GOT3 (cell line): ENCODE measurements around the gene ARHGAP28.
"Not testable (repeated sequence)": the region's sequence is repeated elsewhere in the genome, so short reads cannot be mapped to it uniquely, and the experiment has no call there.

Experiments
- DNase-seq: peaks from one replicate; lab custom pipeline; 2025; ENCODE audit warnings: mixed read lengths; lab: John Stamatoyannopoulos, UW

Gene ARHGAP28

GRCh38 chr18:6816154-6816553, 86.6 kb downstream of the ARHGAP28 start:
- DNase-seq = no peak

- no peak for DNase-seq
These were observed 89.8 kb downstream of the ARHGAP28 start for GRCh38 chr18:6819332-6819731.

GRCh38 chr18:6820314-6820713, 90.8 kb downstream of the ARHGAP28 start:
- DNase-seq = no peak

GRCh38 chr18:6821356-6821755, 91.8 kb downstream of the ARHGAP28 start:
- DNase-seq = no peak

- DNase-seq = not testable (repeated sequence)
These were observed 97.6 kb downstream of the ARHGAP28 start for GRCh38 chr18:6827161-6827560.

GRCh38 chr18:6827566-6827965, 98.0 kb downstream of the ARHGAP28 start:
- DNase-seq = not testable (repeated sequence)

GRCh38 chr18:6830916-6831315, 101.4 kb downstream of the ARHGAP28 start:
- DNase-seq = no peak

GRCh38 chr18:6835345-6835744, 105.8 kb downstream of the ARHGAP28 start:
- no peak for DNase-seq

- no peak for DNase-seq
These were observed 106.8 kb downstream of the ARHGAP28 start for GRCh38 chr18:6836331-6836730.

GRCh38 chr18:6837904-6838303, 108.4 kb downstream of the ARHGAP28 start:
- DNase-seq = no peak

GRCh38 chr18:6842081-6842480, 112.6 kb downstream of the ARHGAP28 start:
- no peak for DNase-seq

- no peak for DNase-seq
These were observed 113.8 kb downstream of the ARHGAP28 start for GRCh38 chr18:6843308-6843707.

- DNase-seq = not testable (repeated sequence)
These were observed 116.0 kb downstream of the ARHGAP28 start for GRCh38 chr18:6845521-6845920.

GRCh38 chr18:6850396-6850795, 120.9 kb downstream of the ARHGAP28 start:
- no peak for DNase-seq

GRCh38 chr18:6851480-6851879, 122.0 kb downstream of the ARHGAP28 start:
- DNase-seq = no peak

- no peak for DNase-seq
These were observed 125.3 kb downstream of the ARHGAP28 start for GRCh38 chr18:6854811-6855210.

GRCh38 chr18:6855767-6856166, 126.3 kb downstream of the ARHGAP28 start:
- no peak for DNase-seq

- DNase-seq = no peak
These were observed 127.8 kb downstream of the ARHGAP28 start for GRCh38 chr18:6857300-6857699.

GRCh38 chr18:6859676-6860422, 130.3 kb downstream of the ARHGAP28 start:
- no peak for DNase-seq

- no peak for DNase-seq
These were observed 131.4 kb downstream of the ARHGAP28 start for GRCh38 chr18:6860804-6861448.

- no peak for DNase-seq
These were observed 135.7 kb downstream of the ARHGAP28 start for GRCh38 chr18:6865251-6865650.

GRCh38 chr18:6866552-6867085, 137.1 kb downstream of the ARHGAP28 start:
- DNase-seq = no peak

GRCh38 chr18:6868033-6868432, 138.5 kb downstream of the ARHGAP28 start:
- DNase-seq = no peak
